SU-DHL-6 (cell line): ENCODE results near the gene SLC17A2.

Experiments used
- H2AFZ ChIP-seq: fragments of 200-600 bp; sonication (generic); 2 replicates; pipeline ENCODE4 v1.6.1; 2014; ENCODE audit warnings: low read depth, mild to moderate bottlenecking, moderate library complexity, mixed read lengths, antibody characterized with exemption, low read length; ENCODE audit not compliant: severe bottlenecking
- H3F3A ChIP-seq: fragments of 200-600 bp; shearing (Covaris generic); 2 replicates; pipeline ENCODE4 v1.6.0; 2016; ENCODE audit warnings: antibody characterized with exemption, mild to moderate bottlenecking; ENCODE audit not compliant: insufficient read depth
- H3K27ac ChIP-seq: fragments of 200-600 bp; sonication (generic); 2 replicates; pipeline ENCODE4 v1.5.1; 2016; ENCODE audit warnings: low read depth, mild to moderate bottlenecking, low read length, moderate library complexity, mixed read lengths
- H3K27me3 ChIP-seq: fragments of 200-600 bp; sonication (generic), shearing (Covaris generic); 2 replicates; pipeline ENCODE4 v1.6.0; 2014; ENCODE audit warnings: mild to moderate bottlenecking, low read length
- H3K36me3 ChIP-seq: fragments of 200-600 bp; sonication (generic); 2 replicates; pipeline ENCODE4 v1.6.1; 2014; ENCODE audit warnings: mild to moderate bottlenecking, low read length, mixed read lengths
- H3K4me2 ChIP-seq: fragments of 300-600, 200-600 bp; shearing (Covaris generic), sonication (generic); 2 replicates; pipeline ENCODE4 v1.6.0; 2014; ENCODE audit warnings: low read length, low read depth, mild to moderate bottlenecking; ENCODE audit not compliant: poor library complexity, severe bottlenecking
- H3K4me3 ChIP-seq: fragments of 200-600 bp; sonication (generic); 2 replicates; pipeline ENCODE4 v1.5.1; 2014; ENCODE audit warnings: antibody characterized with exemption, low read length, mild to moderate bottlenecking, mixed read lengths; ENCODE audit not compliant: insufficient read depth, poor library complexity, severe bottlenecking
- H3K79me2 ChIP-seq: fragments of 200-600 bp; sonication (generic); 2 replicates; pipeline ENCODE4 v1.6.1; 2014; ENCODE audit warnings: mild to moderate bottlenecking, low read length, moderate library complexity; ENCODE audit not compliant: insufficient read depth
- H3K9ac ChIP-seq: fragments of 200-600 bp; sonication (generic); 2 replicates; pipeline ENCODE4 v1.7.0; 2014; ENCODE audit warnings: mild to moderate bottlenecking, low read length
- H3K9me2 ChIP-seq: fragments of 200-600 bp; sonication (generic); replicated peaks from 2 replicates; pipeline ENCODE4 v1.6.1; 2014; ENCODE audit warnings: low read length; ENCODE audit not compliant: insufficient read depth
- H3K9me3 ChIP-seq: fragments of 200-600 bp; sonication (generic); 2 replicates; pipeline ENCODE4 v1.6.1; 2014; ENCODE audit warnings: low read length, mixed read lengths; ENCODE audit not compliant: insufficient read depth
- H4K20me1 ChIP-seq: fragments of 200-600 bp; sonication (generic); 2 replicates; pipeline ENCODE4 v1.6.1; 2014; ENCODE audit warnings: low read depth, mild to moderate bottlenecking, antibody characterized with exemption, low read length, moderate library complexity, mixed read lengths
- EZH2phosphoT487 ChIP-seq: fragments of 200-600 bp; sonication (generic), shearing (Covaris generic); conservative IDR thresholded peaks from 2 replicates; pipeline ENCODE4 v1.6.1; 2018; ENCODE audit warnings: mild to moderate bottlenecking, antibody characterized with exemption, low read length, moderate library complexity, mixed read lengths
- TF ChIP-seq, protein P1 (sequence below): fragments of 200-600 bp; sonication (generic); IDR thresholded peaks from one replicate; pipeline ENCODE4 v1.5.1; 2017; ENCODE audit warnings: antibody characterized with exemption, mild to moderate bottlenecking, low read length, moderate library complexity; ENCODE audit not compliant: insufficient read depth, poor library complexity, severe bottlenecking

The SLC17A2 gene

DNA sequence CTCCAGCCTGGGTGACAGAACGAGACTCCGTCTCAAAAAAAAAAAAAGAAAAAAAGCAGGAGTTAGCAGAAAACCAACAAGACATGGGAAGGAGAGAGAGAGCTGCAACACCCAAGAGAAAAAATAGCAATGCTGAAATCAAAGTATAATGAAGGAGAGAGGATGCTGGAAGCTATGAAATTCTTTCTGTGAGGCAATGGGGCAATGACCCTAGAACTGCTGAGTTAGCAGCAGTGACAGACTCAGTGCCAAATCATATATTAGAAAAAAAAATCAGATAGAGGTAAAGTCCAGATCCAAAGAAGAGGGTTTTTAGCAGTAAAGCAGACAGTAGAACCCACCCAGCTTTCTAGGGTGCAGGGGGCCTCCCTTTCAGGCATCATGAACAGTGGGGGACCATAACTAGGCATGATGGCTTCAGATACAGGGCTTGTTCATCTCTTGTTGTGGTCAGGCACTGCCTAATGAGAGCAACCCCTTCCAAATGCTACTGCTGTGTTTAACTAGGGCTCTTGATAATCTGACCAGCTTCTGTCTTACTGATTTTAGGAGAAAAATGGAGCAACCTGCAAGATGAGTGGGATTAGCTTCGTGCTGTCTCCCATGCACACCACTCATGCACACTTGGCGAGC, 26.9 kb downstream of the SLC17A2 start:
- no peak overlapping the region for H2AFZ ChIP-seq
- H4K20me1 ChIP-seq = no peaks in the 10 kb centered on the region
- H3K79me2 ChIP-seq = no peaks in the 10 kb centered on the region
- H3F3A ChIP-seq = no peaks in the 10 kb centered on the region
- no peaks in the 10 kb centered on the region for H3K9me3 ChIP-seq
- no peak overlapping the region for H3K4me3 ChIP-seq
- H3K4me2 ChIP-seq = no peak overlapping the region
- no peaks in the 10 kb centered on the region for H3K9me2 ChIP-seq
- H3K36me3 ChIP-seq = no peaks in the 10 kb centered on the region
- no peak overlapping the region for H3K9ac ChIP-seq
- no peak overlapping the region for H3K27ac ChIP-seq
- TF ChIP-seq, protein P1, sequence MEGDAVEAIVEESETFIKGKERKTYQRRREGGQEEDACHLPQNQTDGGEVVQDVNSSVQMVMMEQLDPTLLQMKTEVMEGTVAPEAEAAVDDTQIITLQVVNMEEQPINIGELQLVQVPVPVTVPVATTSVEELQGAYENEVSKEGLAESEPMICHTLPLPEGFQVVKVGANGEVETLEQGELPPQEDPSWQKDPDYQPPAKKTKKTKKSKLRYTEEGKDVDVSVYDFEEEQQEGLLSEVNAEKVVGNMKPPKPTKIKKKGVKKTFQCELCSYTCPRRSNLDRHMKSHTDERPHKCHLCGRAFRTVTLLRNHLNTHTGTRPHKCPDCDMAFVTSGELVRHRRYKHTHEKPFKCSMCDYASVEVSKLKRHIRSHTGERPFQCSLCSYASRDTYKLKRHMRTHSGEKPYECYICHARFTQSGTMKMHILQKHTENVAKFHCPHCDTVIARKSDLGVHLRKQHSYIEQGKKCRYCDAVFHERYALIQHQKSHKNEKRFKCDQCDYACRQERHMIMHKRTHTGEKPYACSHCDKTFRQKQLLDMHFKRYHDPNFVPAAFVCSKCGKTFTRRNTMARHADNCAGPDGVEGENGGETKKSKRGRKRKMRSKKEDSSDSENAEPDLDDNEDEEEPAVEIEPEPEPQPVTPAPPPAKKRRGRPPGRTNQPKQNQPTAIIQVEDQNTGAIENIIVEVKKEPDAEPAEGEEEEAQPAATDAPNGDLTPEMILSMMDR = no peak
- no peak for TF ChIP-seq EZH2phosphoT487
- no peaks in the 10 kb centered on the region for H3K27me3 ChIP-seq

DNA sequence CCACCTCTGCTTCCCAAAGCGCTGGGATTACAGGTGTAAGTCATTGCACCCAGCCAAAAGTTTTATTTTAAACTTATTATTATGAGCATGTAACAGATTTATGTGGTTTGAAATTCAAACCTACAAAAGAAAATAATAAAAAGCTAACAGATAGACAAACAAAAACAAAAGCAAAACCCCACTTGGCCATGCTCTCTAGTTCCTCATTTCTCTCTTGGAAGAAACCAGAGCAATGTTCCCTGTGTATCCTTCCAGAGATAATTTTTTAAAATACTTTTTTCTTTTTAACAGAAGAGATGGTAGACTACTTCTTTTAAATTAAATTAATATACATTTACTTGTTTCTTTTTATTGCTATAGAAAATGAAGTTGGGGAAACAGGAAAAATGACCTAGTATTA, 28.4 kb downstream of the SLC17A2 start:
- Histone ChIP-seq H3K27ac (no peak overlapping the region), H2AFZ (peak overlapping the region; percentile 18), H3K36me3 (no peaks in the 10 kb centered on the region), H3F3A (no peaks in the 10 kb centered on the region), H3K4me3 (no peak overlapping the region), H3K9me3 (no peaks in the 10 kb centered on the region), H3K9ac (no peak overlapping the region), H3K79me2 (no peaks in the 10 kb centered on the region), H3K9me2 (no peaks in the 10 kb centered on the region), H3K4me2 (peak overlapping the region; percentile 37), H4K20me1 (no peaks in the 10 kb centered on the region), H3K27me3 (no peaks in the 10 kb centered on the region)
- TF ChIP-seq, protein P1 = no peak
- no peak for TF ChIP-seq EZH2phosphoT487

DNA sequence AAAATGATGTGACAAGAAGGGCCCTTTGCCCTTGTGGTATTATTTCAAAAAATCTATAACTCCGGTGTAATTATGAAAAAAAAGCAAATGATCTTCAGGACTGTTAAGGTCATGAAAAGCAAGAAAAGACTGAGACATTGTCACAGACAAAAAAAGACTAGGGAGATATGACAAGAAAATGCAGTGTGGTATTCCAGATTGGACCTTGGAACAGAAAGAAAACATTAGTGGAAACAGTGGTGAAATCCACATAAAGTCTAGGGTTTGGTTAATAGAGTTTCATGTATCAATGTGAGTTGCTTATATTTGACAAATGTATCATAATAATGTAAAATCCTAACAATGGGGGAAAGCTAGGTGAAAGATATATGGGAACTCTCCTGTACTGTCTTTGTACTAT, 29.6 kb downstream of the SLC17A2 start:
- TF ChIP-seq, protein P1 = no peak
- no peak for TF ChIP-seq EZH2phosphoT487
- Histone ChIP-seq H3K79me2 (no peaks in the 10 kb centered on the region), H3K9me3 (no peaks in the 10 kb centered on the region), H3F3A (no peaks in the 10 kb centered on the region), H4K20me1 (no peaks in the 10 kb centered on the region), H3K36me3 (no peaks in the 10 kb centered on the region), H2AFZ (no peak overlapping the region), H3K4me2 (no peak overlapping the region), H3K27ac (no peak overlapping the region), H3K9me2 (no peaks in the 10 kb centered on the region), H3K9ac (no peak overlapping the region), H3K4me3 (no peak overlapping the region), H3K27me3 (no peaks in the 10 kb centered on the region)
